ENCODE results near the gene PRKAG2. TPM values are rescaled to one million over a fixed set of nuclear protein-coding genes. Genes with fewer than 3 reads are reported as not detected.

The PRKAG2 gene
- 38.1 to 56.3 TPM (median 42.3 TPM) in 5 replicates for total RNA-seq (2022; extraction: Qiagen RNA extraction; ENCODE audit: low read depth)

GRCh38 chr7:151876899-151877777 is at the start of gene PRKAG2:
Gene PRKAG2, minus strand, starts transcription at chr7:151877115. Its CDS starts 495 bp downstream, at chr7:151876620.

GRCh38 chr7:151519765-151520418 is 357.0 kb downstream of the PRKAG2 start, which contains the start of gene RHEB:
Gene RHEB, minus strand, starts transcription at chr7:151519895. Its CDS starts 384 bp downstream, at chr7:151519511.

Other genes with a start within 250 kb of the PRKAG2 start
- gene GALNTL5, start 79.3 kb upstream of the PRKAG2 start, total RNA-seq (2022; extraction: Qiagen RNA extraction; ENCODE audit: low read depth) = not detected in 5 replicates
- 19.7 to 24.9 TPM (median 23.6 TPM) in 5 replicates for gene GALNT11, start 148.6 kb upstream of the PRKAG2 start, total RNA-seq (2022; extraction: Qiagen RNA extraction; ENCODE audit: low read depth)